ENCODE measurements around the gene PLOD2. TPM values are rescaled to one million over a fixed set of nuclear protein-coding genes. Genes with fewer than 3 reads are reported as not detected.

The PLOD2 gene
- total RNA-seq, 1 donor from 2014 or later, result 208 TPM

- H3K27ac Mint-ChIP-seq (ENCODE audit: unreplicated experiment), result peak overlapping the region; percentile 89
- no peak for DNase-seq (ENCODE audit: low spot score)
- no peak overlapping the region for H3K4me3 Mint-ChIP-seq (ENCODE audit: unreplicated experiment)
- no peaks in the 10 kb centered on the region for H3K9me3 Mint-ChIP-seq (ENCODE audit: low read depth)
- H3K27me3 Mint-ChIP-seq (ENCODE audit: low read depth), result no peaks in the 10 kb centered on the region
- H3K36me3 Mint-ChIP-seq (ENCODE audit: low read depth), result peaks cover 9% of the 10 kb centered on the region
- TF ChIP-seq CTCF (IDR thresholded peaks at IDR 0.05), result no peak
- peaks cover 77% of the 10 kb centered on the region for H3K4me1 Mint-ChIP-seq (ENCODE audit: low read depth)
Observed at GRCh38 chr3:146154995-146155394, 6.0 kb downstream of the PLOD2 start.

GRCh38 chr3:146154316-146154715 lies 6.7 kb downstream of the PLOD2 start:
- Mint-ChIP-seq H3K4me3 (ENCODE audit: unreplicated experiment) (no peak overlapping the region), H3K27me3 (ENCODE audit: low read depth) (no peaks in the 10 kb centered on the region), H3K36me3 (ENCODE audit: low read depth) (peaks cover 11% of the 10 kb centered on the region), H3K9me3 (ENCODE audit: low read depth) (no peaks in the 10 kb centered on the region), H3K4me1 (ENCODE audit: low read depth) (peaks cover 81% of the 10 kb centered on the region), H3K27ac (ENCODE audit: unreplicated experiment) (no peak overlapping the region)
- no peak for DNase-seq (ENCODE audit: low spot score)
- TF ChIP-seq CTCF (IDR thresholded peaks at IDR 0.05), result no peak

DNA sequence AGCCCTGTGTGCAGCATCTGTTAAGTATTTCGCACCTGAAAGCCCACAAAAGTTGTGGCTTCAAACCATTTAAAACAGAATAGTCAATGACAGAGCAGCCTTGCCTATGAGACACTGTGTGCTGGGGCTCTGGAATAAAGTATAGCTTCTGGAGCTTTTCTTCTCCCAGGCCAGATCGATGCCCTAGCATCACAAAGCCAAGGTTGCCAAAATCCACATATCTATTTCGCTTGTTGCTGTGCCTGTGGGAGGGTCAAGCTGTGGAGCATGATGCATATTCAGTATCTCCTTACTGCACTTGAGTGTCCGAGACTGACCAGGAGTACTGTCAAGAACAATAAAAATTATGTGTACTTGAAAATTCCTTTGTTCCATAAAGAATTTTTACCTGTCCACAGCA lies 7.6 kb downstream of the PLOD2 start:
- Mint-ChIP-seq H3K9me3 (ENCODE audit: low read depth) (no peaks in the 10 kb centered on the region), H3K27me3 (ENCODE audit: low read depth) (no peaks in the 10 kb centered on the region), H3K36me3 (ENCODE audit: low read depth) (peaks cover 11% of the 10 kb centered on the region), H3K4me1 (ENCODE audit: low read depth) (peaks cover 80% of the 10 kb centered on the region), H3K27ac (ENCODE audit: unreplicated experiment) (peak overlapping the region; percentile 85), H3K4me3 (ENCODE audit: unreplicated experiment) (no peak overlapping the region)
- DNase-seq (ENCODE audit: low spot score), result no peak
- TF ChIP-seq CTCF (IDR thresholded peaks at IDR 0.05), result no peak

DNA sequence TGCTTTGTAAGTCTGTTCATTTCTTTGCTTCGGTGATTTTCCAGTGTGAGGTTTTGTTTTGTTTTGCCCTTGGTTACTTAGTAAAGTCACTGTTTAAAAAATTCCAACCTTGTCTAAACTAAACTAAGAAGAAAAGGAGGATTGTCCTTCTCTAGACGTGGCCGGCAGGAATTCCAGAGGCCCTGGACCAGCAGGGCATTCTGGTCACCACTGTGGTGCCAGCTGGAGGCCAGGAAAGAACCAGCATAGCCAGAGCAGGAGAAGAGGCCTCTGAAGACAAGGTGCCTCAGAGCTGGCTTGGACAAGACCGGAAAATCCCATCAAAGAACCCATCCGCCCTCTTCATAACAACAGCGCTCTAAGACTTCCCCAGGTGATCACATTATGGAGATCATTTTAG lies 8.2 kb downstream of the PLOD2 start:
- peaks cover 80% of the 10 kb centered on the region for H3K4me1 Mint-ChIP-seq (ENCODE audit: low read depth)
- peak overlapping the region; percentile 27 for H3K4me3 Mint-ChIP-seq (ENCODE audit: unreplicated experiment)
- peak overlapping the region; percentile 85 for H3K27ac Mint-ChIP-seq (ENCODE audit: unreplicated experiment)

DNA sequence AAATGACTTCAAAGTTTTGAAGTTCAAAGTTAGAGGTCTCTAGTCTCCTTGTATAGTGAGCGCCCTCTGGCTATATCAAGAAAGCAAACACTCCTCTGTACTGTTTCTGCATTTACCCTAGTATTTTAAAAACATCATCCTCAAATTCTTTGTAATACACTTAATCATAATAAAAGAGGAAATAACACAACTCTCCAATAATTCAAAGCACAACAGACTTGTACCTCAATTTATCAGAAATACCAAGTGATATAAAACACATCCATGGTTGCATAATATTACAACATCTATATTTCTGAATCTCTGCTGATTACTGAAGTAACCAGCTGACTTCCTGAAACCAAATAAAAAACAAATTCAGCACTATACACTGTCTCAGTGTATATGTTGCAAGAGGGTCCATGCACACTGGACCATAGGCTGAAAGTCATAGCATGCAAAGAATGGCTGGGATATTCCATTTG lies 12.5 kb downstream of the PLOD2 start:
- Mint-ChIP-seq H3K9me3 (ENCODE audit: low read depth) (no peaks in the 10 kb centered on the region), H3K27ac (ENCODE audit: unreplicated experiment) (peak overlapping the region; percentile 54), H3K27me3 (ENCODE audit: low read depth) (no peaks in the 10 kb centered on the region), H3K4me3 (ENCODE audit: unreplicated experiment) (no peak overlapping the region), H3K36me3 (ENCODE audit: low read depth) (peaks cover 13% of the 10 kb centered on the region), H3K4me1 (ENCODE audit: low read depth) (peaks cover 79% of the 10 kb centered on the region)
- no peak for DNase-seq (ENCODE audit: low spot score)
- peak; percentile 75 for TF ChIP-seq CTCF (IDR thresholded peaks at IDR 0.05)

More for the DNA sequence above, 8.2 kb downstream of the PLOD2 start:
- DNase-seq (ENCODE audit: low spot score), result peak; percentile 58
- TF ChIP-seq CTCF (IDR thresholded peaks at IDR 0.05), result no peak
- peaks cover 11% of the 10 kb centered on the region for H3K36me3 Mint-ChIP-seq (ENCODE audit: low read depth)
- no peaks in the 10 kb centered on the region for H3K9me3 Mint-ChIP-seq (ENCODE audit: low read depth)
- H3K27me3 Mint-ChIP-seq (ENCODE audit: low read depth), result no peaks in the 10 kb centered on the region
